OCI-LY3 (cell line): Measurements from ENCODE around the gene PRKCE.

Experiments
- H2AFZ ChIP-seq: fragments of 200-600, 300-600 bp; shearing (Covaris generic); 2 replicates; pipeline ENCODE4 v1.6.0; 2014; ENCODE audit warnings: antibody characterized with exemption, low read depth, low read length
- H3K27ac ChIP-seq: fragments of 200-600, 300-600 bp; sonication (generic); 2 replicates; pipeline ENCODE4 v1.5.1; 2014; ENCODE audit warnings: mild to moderate bottlenecking, low read length, moderate library complexity, mixed read lengths
- H3K27me3 ChIP-seq: fragments of 200-600, 300-600 bp; sonication (generic); 2 replicates; pipeline ENCODE4 v1.6.1; 2014; ENCODE audit warnings: low read depth, low read length, mixed read lengths
- H3K36me3 ChIP-seq: fragments of 200-600, 300-600 bp; sonication (generic); replicated peaks from 2 replicates; pipeline ENCODE3; 2014; ENCODE audit warnings: low read depth, low read length, mixed read lengths
- H3K4me1 ChIP-seq: fragments of 300-600, 200-600 bp; sonication (generic); 2 replicates; pipeline ENCODE4 v1.6.1; 2014; ENCODE audit warnings: low read length, mixed read lengths
- H3K4me2 ChIP-seq: fragments of 200-600, 300-600 bp; sonication (generic); 2 replicates; pipeline ENCODE4 v1.6.1; 2014; ENCODE audit warnings: low read length, mixed read lengths
- H3K4me3 ChIP-seq: fragments of 300-600, 200-600 bp; sonication (generic); 2 replicates; pipeline ENCODE4 v1.5.1; 2014; ENCODE audit warnings: antibody characterized with exemption, mild to moderate bottlenecking, low read length, moderate library complexity
- H3K79me2 ChIP-seq: fragments of 300-600, 200-600 bp; shearing (Covaris generic); 2 replicates; pipeline ENCODE4 v1.6.1; 2014; ENCODE audit warnings: mild to moderate bottlenecking, low read length, mixed read lengths
- H3K9ac ChIP-seq: fragments of 300-600, 200-600 bp; shearing (Covaris generic); 2 replicates; pipeline ENCODE4 v1.6.0; 2014; ENCODE audit warnings: mild to moderate bottlenecking, low read length, moderate library complexity
- H3K9me3 ChIP-seq: fragments of 200-600, 300-600 bp; shearing (Covaris generic); 2 replicates; pipeline ENCODE4 v1.6.1; 2014; ENCODE audit warnings: low read length, mixed read lengths; ENCODE audit not compliant: insufficient read depth
- H4K20me1 ChIP-seq: fragments of 200-600, 300-600 bp; sonication (generic); 2 replicates; pipeline ENCODE4 v1.6.1; 2016; ENCODE audit warnings: low read length, mixed read lengths; ENCODE audit not compliant: insufficient read depth
- CTCF ChIP-seq: fragments of 200-600, 300-600 bp; sonication (generic); IDR thresholded peaks from 2 replicates; pipeline ENCODE4 v1.5.1; 2014; ENCODE audit warnings: antibody characterized with exemption, low read length, low read depth
- EZH2phosphoT487 ChIP-seq: fragments of 200-600 bp; shearing (Covaris generic); IDR thresholded peaks from 2 replicates; pipeline ENCODE4 v1.6.1; 2018; ENCODE audit warnings: antibody characterized with exemption, mixed run types, low read depth

The PRKCE gene

GRCh38 chr2:45850558-45850957 is 199.1 kb downstream of the PRKCE start:
- no peaks in the 10 kb centered on the region for H4K20me1 ChIP-seq
- H3K4me2 ChIP-seq = no peak overlapping the region; the same call in 1 of the 2 replicates
- H2AFZ ChIP-seq = no peak overlapping the region
- H3K79me2 ChIP-seq = no peaks in the 10 kb centered on the region
- H3K9ac ChIP-seq = no peak overlapping the region
- peaks cover 5% of the 10 kb centered on the region for H3K36me3 ChIP-seq
- TF ChIP-seq CTCF = no peak
- no peak for TF ChIP-seq EZH2phosphoT487
- peaks cover 33% of the 10 kb centered on the region for H3K27me3 ChIP-seq
- H3K4me3 ChIP-seq = no peak overlapping the region
- no peak overlapping the region for H3K27ac ChIP-seq
- no peaks in the 10 kb centered on the region for H3K9me3 ChIP-seq
- peaks cover 43% of the 10 kb centered on the region for H3K4me1 ChIP-seq

GRCh38 chr2:45851111-45851510 is 199.6 kb downstream of the PRKCE start:
- Histone ChIP-seq H3K4me1 (peaks cover 43% of the 10 kb centered on the region), H3K27ac (no peak overlapping the region), H3K36me3 (peaks cover 5% of the 10 kb centered on the region), H3K9me3 (no peaks in the 10 kb centered on the region), H2AFZ (no peak overlapping the region), H4K20me1 (no peaks in the 10 kb centered on the region), H3K9ac (no peak overlapping the region), H3K27me3 (peaks cover 36% of the 10 kb centered on the region), H3K79me2 (no peaks in the 10 kb centered on the region), H3K4me3 (no peak overlapping the region), H3K4me2 (no peak overlapping the region)
- no peak for TF ChIP-seq EZH2phosphoT487
- no peak for TF ChIP-seq CTCF

- H3K27ac ChIP-seq = peak overlapping the region; percentile 26; the same call in 1 of the 2 replicates
These were observed 200.3 kb downstream of the PRKCE start for GRCh38 chr2:45851576-45852304.

More at GRCh38 chr2:45851576-45852304, 200.3 kb downstream of the PRKCE start:
- Histone ChIP-seq H3K79me2 (no peaks in the 10 kb centered on the region), H2AFZ (no peak overlapping the region), H3K9me3 (no peaks in the 10 kb centered on the region), H3K4me3 (peak overlapping the region; percentile 40), H4K20me1 (no peaks in the 10 kb centered on the region), H3K27me3 (peaks cover 36% of the 10 kb centered on the region), H3K4me1 (peaks cover 43% of the 10 kb centered on the region), H3K4me2 (peak overlapping the region; percentile 74), H3K9ac (no peak overlapping the region), H3K36me3 (peaks cover 5% of the 10 kb centered on the region)
- no peak for TF ChIP-seq EZH2phosphoT487
- TF ChIP-seq CTCF = no peak
